Stomach smooth muscle (tissue), 2 donors: ENCODE measurements around the gene FZD8.

ENCODE experiments used
- H3K27ac ChIP-seq: one replicate; pipeline ENCODE4 v1.7.0; 2013; ENCODE audit warnings: mild to moderate bottlenecking, low read length, inconsistent platforms
- H3K27me3 ChIP-seq, 2 donors: one replicate each; pipeline ENCODE4 v1.7.0; 2013; ENCODE audit warnings: low read length in 2 of 2; ENCODE audit not compliant: insufficient read depth in 2 of 2, control insufficient read depth in 1 of 2
- H3K36me3 ChIP-seq, 2 donors: one replicate each; pipeline ENCODE4 v1.7.0; 2013; ENCODE audit warnings: low read length in 2 of 2; ENCODE audit not compliant: control insufficient read depth in 2 of 2, insufficient read depth in 2 of 2
- H3K4me1 ChIP-seq: one replicate; pipeline ENCODE4 v1.7.0; 2013; ENCODE audit warnings: low read length; ENCODE audit not compliant: control insufficient read depth, insufficient read depth
- H3K4me3 ChIP-seq, 2 donors: one replicate each; pipeline ENCODE4 v1.7.0; 2013; ENCODE audit warnings: low read length in 2 of 2
- H3K9ac ChIP-seq, 2 donors: one replicate each; pipeline ENCODE4 v1.7.0; 2013; ENCODE audit warnings: low read length in 2 of 2, mild to moderate bottlenecking in 1 of 2
- H3K9me3 ChIP-seq, 2 donors: one replicate each; pipeline ENCODE4 v1.7.0; 2013; ENCODE audit warnings: low read length in 2 of 2; ENCODE audit not compliant: control insufficient read depth in 2 of 2
- donor health status: healthy.
- donor health status: Pancreatic carcinoma.

FZD8 gene

DNA sequence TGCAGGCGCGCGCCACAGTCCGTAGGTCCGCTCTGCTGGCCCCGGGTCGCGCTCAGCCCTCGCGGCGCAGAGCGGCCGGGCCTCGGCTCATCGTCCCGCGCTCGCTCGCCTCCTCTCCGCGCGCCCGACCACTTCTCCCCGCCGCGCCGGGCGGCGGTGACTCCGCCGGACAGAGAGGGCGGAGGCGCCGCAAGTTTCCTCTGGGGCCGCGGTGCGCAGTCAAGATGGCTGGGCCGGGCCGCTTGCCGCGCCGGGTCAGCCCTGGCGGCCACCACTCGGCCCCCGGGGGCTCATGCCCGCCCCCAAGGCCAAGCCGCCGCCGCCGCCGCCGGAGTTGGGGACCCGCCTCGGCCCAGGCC is 441 bp downstream of the FZD8 start:
- Histone ChIP-seq H3K4me1 (peaks cover 25% of the 10 kb centered on the region), H3K27me3 (no peaks in the 10 kb centered on the region), H3K9me3 (no peaks in the 10 kb centered on the region), H3K27ac (peak overlapping the region; percentile 60), H3K36me3 (no peaks in the 10 kb centered on the region), H3K9ac (peak overlapping the region in 1 of 2 donors; percentile 52), H3K4me3 (peak overlapping the region; percentile 82 to 88)

DNA sequence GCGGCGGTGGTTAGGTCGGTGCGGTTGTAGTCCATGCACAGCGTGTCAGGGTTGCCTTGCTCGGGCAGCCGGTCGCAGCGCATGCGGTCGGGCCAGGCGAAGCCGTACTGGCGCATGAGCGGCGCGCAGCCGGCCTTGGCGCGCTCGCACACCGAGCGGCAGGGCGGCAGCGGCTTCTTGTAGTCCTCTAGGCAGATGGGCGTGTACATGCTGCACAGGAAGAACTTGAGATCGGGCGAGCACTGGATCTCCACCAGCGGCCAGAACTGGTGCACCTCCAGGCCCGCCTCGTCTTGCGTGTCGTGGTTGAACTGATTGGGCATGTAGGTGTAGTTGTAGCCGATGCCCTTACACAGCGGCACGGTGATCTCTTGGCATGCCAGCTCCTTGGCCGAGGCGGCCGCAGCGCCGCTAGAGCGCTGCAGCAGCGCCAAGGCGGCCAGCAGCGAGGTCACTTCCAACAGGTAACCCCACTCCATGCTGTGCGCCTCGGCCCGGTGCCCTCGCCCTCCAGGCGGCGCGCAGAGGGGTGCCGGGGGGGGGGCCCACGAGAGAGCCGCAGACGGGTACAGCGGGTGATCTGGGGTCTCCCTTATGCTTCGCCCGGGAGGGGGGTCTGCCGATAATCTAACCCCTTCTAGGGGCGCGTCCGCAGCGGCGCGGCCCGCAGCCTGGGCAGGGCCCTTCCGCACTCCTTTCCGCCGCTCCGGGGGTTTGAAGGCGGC is 983 bp downstream of the FZD8 start:
- Histone ChIP-seq H3K4me1 (peaks cover 25% of the 10 kb centered on the region), H3K27me3 (no peaks in the 10 kb centered on the region), H3K9ac (peak overlapping the region; percentile 21 to 52), H3K36me3 (no peaks in the 10 kb centered on the region), H3K4me3 (peak overlapping the region; percentile 72 to 88), H3K27ac (peak overlapping the region; percentile 60), H3K9me3 (no peaks in the 10 kb centered on the region)

DNA sequence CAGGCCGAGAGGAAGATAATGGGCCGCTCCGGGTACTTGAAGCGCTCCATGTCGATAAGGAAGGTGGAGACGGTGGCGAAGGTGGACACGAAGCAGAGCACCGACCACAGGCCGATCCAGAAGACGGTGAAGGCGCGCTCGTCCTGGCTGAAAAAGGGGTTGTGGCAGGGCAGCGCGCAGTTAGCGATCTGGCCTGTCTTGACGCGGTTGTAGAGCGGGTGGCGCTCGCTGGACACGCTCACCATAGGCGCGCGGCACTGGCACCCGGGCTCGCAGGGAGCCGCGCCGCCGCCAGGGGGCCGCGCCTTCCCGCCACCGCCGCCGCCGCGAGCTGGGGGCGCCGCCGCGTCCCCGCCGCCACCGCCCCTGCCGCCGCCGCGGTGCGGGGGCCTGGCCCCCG is 1.6 kb downstream of the FZD8 start:
- Histone ChIP-seq H3K27ac (no peak overlapping the region), H3K4me1 (peaks cover 25% of the 10 kb centered on the region), H3K4me3 (peak overlapping the region; percentile 62 to 80), H3K9me3 (no peaks in the 10 kb centered on the region), H3K36me3 (no peaks in the 10 kb centered on the region), H3K27me3 (no peaks in the 10 kb centered on the region), H3K9ac (peak overlapping the region in 1 of 2 donors; percentile 36)

- H3K27me3 ChIP-seq, result no peaks in the 10 kb centered on the region
- no peaks in the 10 kb centered on the region for H3K9me3 ChIP-seq
- no peak overlapping the region for H3K27ac ChIP-seq
- H3K9ac ChIP-seq, result no peak overlapping the region
- no peaks in the 10 kb centered on the region for H3K36me3 ChIP-seq
- H3K4me1 ChIP-seq, result peaks cover 25% of the 10 kb centered on the region
- H3K4me3 ChIP-seq, result peak overlapping the region; percentile 62 to 80
Observed at GRCh38 chr10:35639728-35640401, 2.2 kb downstream of the FZD8 start.

DNA sequence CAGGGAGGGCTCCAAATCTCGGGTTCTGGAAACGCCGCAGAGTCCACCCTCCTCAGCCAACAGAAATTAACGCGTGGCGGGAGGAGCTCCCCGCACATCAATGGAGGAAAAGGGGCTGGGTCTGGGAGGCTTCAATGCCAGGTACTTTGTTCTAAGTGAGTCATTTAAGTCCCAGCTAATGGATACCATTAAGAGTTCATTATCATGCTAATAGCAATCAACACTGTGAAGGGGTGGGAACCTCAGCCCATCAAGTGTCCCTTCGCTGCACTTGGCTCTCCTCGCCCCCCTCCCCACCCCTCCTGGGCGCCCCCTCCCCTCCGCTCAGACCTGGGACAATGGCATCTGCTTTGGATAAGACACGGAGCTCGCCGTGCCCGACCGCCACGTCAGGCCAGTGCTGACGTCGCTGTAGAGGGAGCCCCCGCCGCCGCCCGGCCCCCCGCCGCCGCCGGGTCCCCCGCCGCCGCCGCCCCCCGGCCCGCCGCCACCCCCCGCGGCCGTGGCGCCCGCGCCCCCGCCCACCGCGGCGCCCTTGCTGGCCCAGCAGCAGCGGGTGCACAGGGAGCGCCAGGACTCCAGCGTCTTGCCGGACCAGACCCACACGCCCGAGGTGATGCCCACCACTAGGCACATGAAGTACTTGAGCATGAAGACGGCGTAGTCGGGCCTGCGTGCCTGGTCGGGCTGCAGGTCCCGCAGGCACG is 2.9 kb downstream of the FZD8 start:
- no peaks in the 10 kb centered on the region for H3K9me3 ChIP-seq
- no peaks in the 10 kb centered on the region for H3K27me3 ChIP-seq
- H3K9ac ChIP-seq, result no peak overlapping the region
- H3K4me3 ChIP-seq, result peak overlapping the region; percentile 62 to 80
- H3K27ac ChIP-seq, result no peak overlapping the region
- no peaks in the 10 kb centered on the region for H3K36me3 ChIP-seq
- H3K4me1 ChIP-seq, result peaks cover 23% of the 10 kb centered on the region

DNA sequence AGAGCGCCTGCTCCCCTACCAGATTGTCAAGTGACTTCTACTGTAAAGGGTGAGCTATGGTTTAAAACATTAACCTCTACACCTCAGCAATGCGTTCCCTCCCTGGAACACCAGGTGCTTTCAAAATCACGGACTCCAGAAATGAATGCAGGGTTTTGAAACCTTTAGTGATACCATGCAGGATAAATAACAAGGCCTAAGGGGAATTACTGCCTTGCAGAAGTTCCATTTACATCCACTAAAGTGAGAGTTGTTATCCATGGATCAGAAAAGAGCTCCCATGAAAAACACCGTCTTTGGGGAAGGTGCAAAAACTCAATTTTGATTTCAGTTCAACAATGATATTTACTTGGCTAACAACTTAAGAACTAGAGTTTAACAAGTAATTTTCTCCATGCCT is 4.0 kb downstream of the FZD8 start:
- H3K9ac ChIP-seq, result no peak overlapping the region
- H3K27ac ChIP-seq, result no peak overlapping the region
- H3K9me3 ChIP-seq, result no peaks in the 10 kb centered on the region
- H3K36me3 ChIP-seq, result no peaks in the 10 kb centered on the region
- H3K4me1 ChIP-seq, result peaks cover 23% of the 10 kb centered on the region
- no peak overlapping the region for H3K4me3 ChIP-seq
- no peaks in the 10 kb centered on the region for H3K27me3 ChIP-seq

GRCh38 chr10:35637462-35637861 is 4.6 kb downstream of the FZD8 start:
- H3K4me1 ChIP-seq, result peaks cover 18% of the 10 kb centered on the region
- H3K27me3 ChIP-seq, result no peaks in the 10 kb centered on the region
- no peak overlapping the region for H3K27ac ChIP-seq
- no peak overlapping the region for H3K9ac ChIP-seq
- no peaks in the 10 kb centered on the region for H3K36me3 ChIP-seq
- H3K9me3 ChIP-seq, result no peaks in the 10 kb centered on the region
- peak overlapping the region; percentile 36 to 49 for H3K4me3 ChIP-seq

GRCh38 chr10:35636956-35637355 is 5.1 kb downstream of the FZD8 start:
- Histone ChIP-seq H3K36me3 (no peaks in the 10 kb centered on the region), H3K9ac (no peak overlapping the region), H3K9me3 (no peaks in the 10 kb centered on the region), H3K4me1 (peaks cover 17% of the 10 kb centered on the region), H3K27ac (no peak overlapping the region), H3K27me3 (no peaks in the 10 kb centered on the region), H3K4me3 (peak overlapping the region; percentile 36 to 49)

GRCh38 chr10:35635576-35635975 is 6.5 kb downstream of the FZD8 start:
- peak overlapping the region in 1 of 2 donors; percentile 30 for H3K4me3 ChIP-seq
- no peaks in the 10 kb centered on the region for H3K36me3 ChIP-seq
- H3K27me3 ChIP-seq, result no peaks in the 10 kb centered on the region
- no peak overlapping the region for H3K27ac ChIP-seq
- H3K9me3 ChIP-seq, result no peaks in the 10 kb centered on the region
- H3K9ac ChIP-seq, result no peak overlapping the region
- peaks cover 12% of the 10 kb centered on the region for H3K4me1 ChIP-seq

- Histone ChIP-seq H3K9ac (no peak overlapping the region), H3K36me3 (no peaks in the 10 kb centered on the region)
Observed at GRCh38 chr10:35633006-35633980, 8.8 kb downstream of the FZD8 start.

More at GRCh38 chr10:35633006-35633980, 8.8 kb downstream of the FZD8 start:
- Histone ChIP-seq H3K4me3 (no peak overlapping the region), H3K4me1 (no peaks in the 10 kb centered on the region), H3K9me3 (no peaks in the 10 kb centered on the region), H3K27ac (no peak overlapping the region), H3K27me3 (no peaks in the 10 kb centered on the region)
